WERI-Rb-1 (cell line): ENCODE results near the gene MPPED2.

Experiments used
- DNase-seq: peaks from one replicate; pipeline ENCODE4 v3.0.0-alpha.2; 2020
- H3K27ac ChIP-seq: fragments of 250-450 bp; sonication (Bioruptor Pico); 2 replicates; pipeline ENCODE4 v1.5.1; 2020; ENCODE audit warnings: mild to moderate bottlenecking, moderate library complexity
- H3K27me3 ChIP-seq: fragments of 250-450 bp; sonication (Bioruptor Pico); 2 replicates; pipeline ENCODE4 v1.5.1; 2021; ENCODE audit warnings: mild to moderate bottlenecking, low read depth, moderate library complexity; ENCODE audit not compliant: insufficient read depth, severe bottlenecking
- H3K36me3 ChIP-seq: fragments of 250-450 bp; sonication (Bioruptor Pico); 2 replicates; pipeline ENCODE4 v1.5.1; 2020; ENCODE audit warnings: mild to moderate bottlenecking, moderate library complexity
- H3K4me3 ChIP-seq: 2 replicates; pipeline ENCODE4 v1.5.1; 2011; ENCODE audit warnings: low read depth, mild to moderate bottlenecking, control low read depth, low read length
- H3K9me3 ChIP-seq: fragments of 250-450 bp; sonication (Bioruptor Pico); 2 replicates; pipeline ENCODE4 v1.5.1; 2021; ENCODE audit warnings: mild to moderate bottlenecking, moderate library complexity; ENCODE audit not compliant: severe bottlenecking
- CTCF ChIP-seq: IDR thresholded peaks from 2 replicates; pipeline ENCODE4 v1.5.1; 2011; ENCODE audit warnings: low read depth, mild to moderate bottlenecking, control low read depth, inconsistent platforms, low read length

The MPPED2 gene

GRCh38 chr11:30395751-30396150, 190.4 kb downstream of the MPPED2 start:
- Histone ChIP-seq H3K27ac (peak overlapping the region; percentile 12; the same call in 1 of the 2 replicates), H3K27me3 (no peaks in the 10 kb centered on the region), H3K36me3 (no peaks in the 10 kb centered on the region), H3K9me3 (no peaks in the 10 kb centered on the region), H3K4me3 (no peak overlapping the region)
- no peak for DNase-seq
- no peak for TF ChIP-seq CTCF

GRCh38 chr11:30393012-30393411, 193.1 kb downstream of the MPPED2 start:
- Histone ChIP-seq H3K36me3 (no peaks in the 10 kb centered on the region), H3K27me3 (no peaks in the 10 kb centered on the region), H3K27ac (peak overlapping the region; percentile 96), H3K4me3 (no peak overlapping the region), H3K9me3 (no peaks in the 10 kb centered on the region)
- no peak for DNase-seq
- TF ChIP-seq CTCF: no peak

GRCh38 chr11:30392221-30392784, 193.8 kb downstream of the MPPED2 start:
- H3K4me3 ChIP-seq: no peak overlapping the region
- peak; percentile 90 for DNase-seq
- no peaks in the 10 kb centered on the region for H3K36me3 ChIP-seq
- no peaks in the 10 kb centered on the region for H3K27me3 ChIP-seq
- no peaks in the 10 kb centered on the region for H3K9me3 ChIP-seq
- H3K27ac ChIP-seq: peak overlapping the region; percentile 96
- no peak for TF ChIP-seq CTCF

GRCh38 chr11:30388957-30389356, 197.2 kb downstream of the MPPED2 start:
- Histone ChIP-seq H3K9me3 (no peaks in the 10 kb centered on the region), H3K36me3 (no peaks in the 10 kb centered on the region), H3K4me3 (peak overlapping the region; percentile 32), H3K27ac (peak overlapping the region; percentile 96), H3K27me3 (no peaks in the 10 kb centered on the region)
- TF ChIP-seq CTCF: no peak
- no peak for DNase-seq

GRCh38 chr11:30387891-30388861, 198.0 kb downstream of the MPPED2 start:
- peak overlapping the region; percentile 96 for H3K27ac ChIP-seq
- no peaks in the 10 kb centered on the region for H3K9me3 ChIP-seq
- H3K27me3 ChIP-seq: no peaks in the 10 kb centered on the region
- peak overlapping the region; percentile 32 for H3K4me3 ChIP-seq
- DNase-seq: peak; percentile 97
- no peak for TF ChIP-seq CTCF
- H3K36me3 ChIP-seq: no peaks in the 10 kb centered on the region
